Measurements from ENCODE around the gene KCNQ5. TPM values are rescaled to one million over a fixed set of nuclear protein-coding genes. Genes with fewer than 3 reads are reported as not detected.

KCNQ5 gene
- total RNA-seq, 1 donor from 2014 or later = 0.08 TPM

DNA sequence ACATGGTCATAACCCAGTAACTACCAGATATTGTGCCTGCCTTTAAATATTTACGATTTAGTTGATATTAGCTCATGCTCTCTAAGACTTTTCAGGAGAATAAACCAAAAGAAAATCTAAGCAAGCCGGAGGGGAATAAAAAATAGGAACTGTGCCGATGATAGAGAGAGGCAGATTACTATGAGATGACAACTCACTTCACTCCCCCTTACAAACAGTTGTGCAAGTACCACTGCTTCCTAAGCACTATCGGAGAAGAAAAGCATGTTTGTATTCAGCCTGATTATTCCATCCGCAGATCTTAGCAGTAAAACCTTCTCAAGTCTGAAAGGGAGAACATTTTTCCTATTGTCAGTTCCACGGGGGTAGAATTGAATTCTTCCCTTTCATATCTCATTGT, 294.4 kb downstream of the KCNQ5 start:
- H3K27ac Mint-ChIP-seq (ENCODE audit: unreplicated experiment) = no peak overlapping the region

DNA sequence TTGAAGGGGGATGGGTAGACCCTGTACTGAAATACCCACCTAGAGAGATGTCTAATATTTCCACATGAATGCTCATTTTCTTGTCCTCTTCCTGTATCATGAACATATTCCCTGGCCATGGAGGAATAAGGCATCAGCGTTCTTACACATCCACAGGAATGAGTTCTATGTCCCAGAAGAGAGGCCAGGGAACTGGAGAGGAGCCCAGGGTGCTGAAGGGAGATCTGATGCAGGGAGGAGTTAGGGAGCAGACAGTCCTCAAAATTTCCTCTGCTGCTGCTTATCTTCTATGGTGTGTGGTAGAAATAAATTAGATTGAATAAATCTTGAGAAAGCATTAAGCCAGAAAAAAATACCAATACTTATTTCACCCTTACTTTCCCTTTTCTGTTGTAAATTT, 295.0 kb downstream of the KCNQ5 start:
- H3K27ac Mint-ChIP-seq (ENCODE audit: unreplicated experiment) = no peak overlapping the region
- no peaks in the 10 kb centered on the region for H3K27me3 Mint-ChIP-seq (ENCODE audit: unreplicated experiment)
- no peaks in the 10 kb centered on the region for H3K36me3 Mint-ChIP-seq (ENCODE audit: low read depth, unreplicated experiment)
- TF ChIP-seq, protein P1, sequence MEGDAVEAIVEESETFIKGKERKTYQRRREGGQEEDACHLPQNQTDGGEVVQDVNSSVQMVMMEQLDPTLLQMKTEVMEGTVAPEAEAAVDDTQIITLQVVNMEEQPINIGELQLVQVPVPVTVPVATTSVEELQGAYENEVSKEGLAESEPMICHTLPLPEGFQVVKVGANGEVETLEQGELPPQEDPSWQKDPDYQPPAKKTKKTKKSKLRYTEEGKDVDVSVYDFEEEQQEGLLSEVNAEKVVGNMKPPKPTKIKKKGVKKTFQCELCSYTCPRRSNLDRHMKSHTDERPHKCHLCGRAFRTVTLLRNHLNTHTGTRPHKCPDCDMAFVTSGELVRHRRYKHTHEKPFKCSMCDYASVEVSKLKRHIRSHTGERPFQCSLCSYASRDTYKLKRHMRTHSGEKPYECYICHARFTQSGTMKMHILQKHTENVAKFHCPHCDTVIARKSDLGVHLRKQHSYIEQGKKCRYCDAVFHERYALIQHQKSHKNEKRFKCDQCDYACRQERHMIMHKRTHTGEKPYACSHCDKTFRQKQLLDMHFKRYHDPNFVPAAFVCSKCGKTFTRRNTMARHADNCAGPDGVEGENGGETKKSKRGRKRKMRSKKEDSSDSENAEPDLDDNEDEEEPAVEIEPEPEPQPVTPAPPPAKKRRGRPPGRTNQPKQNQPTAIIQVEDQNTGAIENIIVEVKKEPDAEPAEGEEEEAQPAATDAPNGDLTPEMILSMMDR (IDR thresholded peaks at IDR 0.05; ENCODE audit: unreplicated experiment) = no peak
- no peak overlapping the region for H3K4me3 Mint-ChIP-seq (ENCODE audit: unreplicated experiment)
- H3K4me1 Mint-ChIP-seq (ENCODE audit: unreplicated experiment) = peaks cover 4% of the 10 kb centered on the region
- no peaks in the 10 kb centered on the region for H3K9me3 Mint-ChIP-seq (ENCODE audit: unreplicated experiment)
- no peak for DNase-seq (ENCODE audit: low spot score)

More for the DNA sequence above, 294.4 kb downstream of the KCNQ5 start:
- H3K36me3 Mint-ChIP-seq (ENCODE audit: low read depth, unreplicated experiment) = no peaks in the 10 kb centered on the region
- TF ChIP-seq, protein P1 (IDR thresholded peaks at IDR 0.05; ENCODE audit: unreplicated experiment) = no peak
- H3K4me3 Mint-ChIP-seq (ENCODE audit: unreplicated experiment) = no peak overlapping the region
- H3K9me3 Mint-ChIP-seq (ENCODE audit: unreplicated experiment) = no peaks in the 10 kb centered on the region
- DNase-seq (ENCODE audit: low spot score) = no peak
- peaks cover 4% of the 10 kb centered on the region for H3K4me1 Mint-ChIP-seq (ENCODE audit: unreplicated experiment)
- no peaks in the 10 kb centered on the region for H3K27me3 Mint-ChIP-seq (ENCODE audit: unreplicated experiment)

DNA sequence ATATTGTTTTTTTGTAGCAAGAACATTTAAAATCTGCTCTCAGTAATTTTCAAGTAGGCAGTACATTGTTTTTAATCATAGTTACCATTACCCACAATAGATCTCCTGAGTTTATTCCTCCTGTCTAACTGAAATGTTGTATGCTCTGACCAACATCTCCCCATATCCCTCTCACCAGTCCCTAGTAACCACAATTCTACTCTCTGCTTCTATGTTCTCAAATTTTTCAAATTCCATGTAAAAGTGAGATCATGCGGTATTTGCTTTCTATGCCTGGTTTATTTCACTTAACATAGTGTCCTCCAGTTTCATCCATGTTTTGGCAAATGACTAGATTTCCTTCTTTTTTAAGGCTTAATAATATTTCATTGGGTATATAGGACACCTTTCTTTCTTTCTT, 300.5 kb downstream of the KCNQ5 start:
- Mint-ChIP-seq H3K4me1 (ENCODE audit: unreplicated experiment) (no peaks in the 10 kb centered on the region), H3K9me3 (ENCODE audit: unreplicated experiment) (no peaks in the 10 kb centered on the region), H3K4me3 (ENCODE audit: unreplicated experiment) (no peak overlapping the region), H3K27me3 (ENCODE audit: unreplicated experiment) (no peaks in the 10 kb centered on the region), H3K36me3 (ENCODE audit: low read depth, unreplicated experiment) (no peaks in the 10 kb centered on the region), H3K27ac (ENCODE audit: unreplicated experiment) (no peak overlapping the region)
- TF ChIP-seq, protein P1 (IDR thresholded peaks at IDR 0.05; ENCODE audit: unreplicated experiment) = no peak
- no peak for DNase-seq (ENCODE audit: low spot score)

DNA sequence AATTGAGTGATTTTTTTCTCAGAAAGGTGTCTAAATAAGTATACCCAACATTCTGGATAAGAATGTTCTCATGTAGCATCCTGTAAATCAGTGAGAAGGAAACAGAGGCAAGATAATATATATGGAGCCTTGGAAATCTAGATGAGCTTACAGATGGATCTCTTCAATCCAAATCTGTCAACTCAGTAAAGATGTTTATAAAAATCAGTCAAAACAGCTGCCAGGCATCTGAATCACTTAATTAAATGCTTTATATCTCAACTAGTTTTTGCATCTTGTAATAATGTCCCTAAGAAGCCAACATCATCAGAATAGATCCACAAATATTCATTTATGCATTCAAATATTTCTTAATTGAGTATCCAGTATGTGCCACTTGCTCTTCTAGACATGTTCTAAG, 303.3 kb downstream of the KCNQ5 start:
- TF ChIP-seq, protein P1 (IDR thresholded peaks at IDR 0.05; ENCODE audit: unreplicated experiment) = no peak
- Mint-ChIP-seq H3K4me3 (ENCODE audit: unreplicated experiment) (no peak overlapping the region), H3K36me3 (ENCODE audit: low read depth, unreplicated experiment) (no peaks in the 10 kb centered on the region), H3K9me3 (ENCODE audit: unreplicated experiment) (no peaks in the 10 kb centered on the region), H3K27me3 (ENCODE audit: unreplicated experiment) (no peaks in the 10 kb centered on the region), H3K27ac (ENCODE audit: unreplicated experiment) (no peak overlapping the region), H3K4me1 (ENCODE audit: unreplicated experiment) (no peaks in the 10 kb centered on the region)
- no peak for DNase-seq (ENCODE audit: low spot score)

DNA sequence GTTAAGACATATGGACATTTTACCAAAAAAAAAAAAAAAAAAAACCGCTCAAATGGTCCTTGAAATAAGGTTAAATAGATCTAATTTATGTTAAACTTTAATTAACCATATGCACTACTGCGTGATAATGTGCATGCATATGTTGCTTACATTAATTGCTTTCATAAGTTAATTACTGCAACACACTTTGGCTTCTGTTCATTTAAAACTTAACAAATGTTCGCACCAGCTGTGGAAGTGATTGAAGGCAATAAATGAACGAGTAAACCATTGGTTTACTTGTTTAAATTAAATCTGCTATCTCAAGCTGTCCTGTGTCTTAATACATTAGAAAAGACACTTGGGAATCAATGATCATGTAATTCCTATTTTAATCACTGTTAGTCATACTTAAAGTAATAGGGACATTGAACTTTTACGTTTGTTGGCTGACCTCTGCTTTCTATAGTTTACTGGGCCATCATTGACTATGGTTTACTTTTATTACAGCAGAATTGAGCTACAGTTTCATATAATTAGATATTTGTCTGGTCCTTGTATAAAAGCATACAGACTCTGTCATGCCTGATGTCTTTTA, 308.8 kb downstream of the KCNQ5 start:
- TF ChIP-seq, protein P1 (IDR thresholded peaks at IDR 0.05; ENCODE audit: unreplicated experiment) = no peak
- H3K27ac Mint-ChIP-seq (ENCODE audit: unreplicated experiment) = no peak overlapping the region

More for the DNA sequence above, 308.8 kb downstream of the KCNQ5 start:
- Mint-ChIP-seq H3K27me3 (ENCODE audit: unreplicated experiment) (no peaks in the 10 kb centered on the region), H3K9me3 (ENCODE audit: unreplicated experiment) (no peaks in the 10 kb centered on the region), H3K4me3 (ENCODE audit: unreplicated experiment) (no peak overlapping the region), H3K4me1 (ENCODE audit: unreplicated experiment) (no peaks in the 10 kb centered on the region), H3K36me3 (ENCODE audit: low read depth, unreplicated experiment) (no peaks in the 10 kb centered on the region)
- no peak for DNase-seq (ENCODE audit: low spot score)

Measured in endothelial cell (in vitro differentiated cells).